ENCODE measurements around the gene SLC25A17.

The SLC25A17 gene

DNA sequence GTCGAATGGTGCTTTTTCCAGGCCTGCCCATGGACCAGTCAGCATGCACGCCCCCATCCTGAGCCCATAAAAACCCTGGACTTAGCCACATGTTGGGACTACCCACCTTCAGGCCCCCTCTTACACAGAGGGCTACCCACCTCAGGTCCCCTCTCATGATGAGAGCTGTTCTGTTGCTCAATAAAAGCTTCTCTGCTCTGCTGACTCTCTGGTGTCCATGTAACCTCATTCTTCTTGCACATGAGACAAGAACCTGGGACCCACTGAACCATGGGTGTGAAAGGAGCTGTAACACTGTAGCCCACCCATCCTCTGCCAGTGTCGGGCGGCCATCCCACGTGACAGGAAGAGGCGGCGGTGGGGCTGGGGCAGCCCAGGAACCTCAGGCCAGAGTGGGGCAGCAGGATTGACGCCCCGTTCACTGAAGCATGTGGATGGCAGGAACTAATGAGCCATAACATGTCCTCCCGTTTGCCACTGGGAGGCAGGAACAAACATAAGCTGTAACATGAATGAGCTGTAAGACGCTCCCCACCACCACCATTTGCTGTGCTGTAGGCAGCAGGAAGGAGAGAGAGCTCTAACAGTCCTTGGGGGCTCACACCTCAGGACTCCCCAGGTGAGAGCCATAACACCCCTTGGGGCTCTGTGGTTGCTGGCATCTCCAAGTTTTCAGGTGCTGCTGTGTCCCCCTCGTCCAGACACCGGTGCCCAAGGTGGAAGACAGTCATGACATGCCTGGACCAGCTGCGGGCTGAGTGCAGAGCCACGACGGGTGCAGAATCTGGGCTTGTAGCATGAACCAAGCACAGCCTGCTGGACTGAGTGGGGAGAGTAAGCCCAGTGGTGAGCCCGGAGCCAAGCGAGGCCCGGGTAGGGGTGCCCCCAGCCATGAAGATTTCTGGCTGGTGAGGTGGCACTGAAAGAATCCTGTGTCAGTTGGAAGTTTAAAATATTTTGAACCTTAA is 70.5 kb downstream of the SLC25A17 start:
- Mint-ChIP-seq H3K27ac (peak overlapping the region in 1 of 2 donors; percentile 19), H3K4me3 (no peak overlapping the region), H3K4me1 (no peaks in the 10 kb centered on the region), H3K27me3 (no peaks in the 10 kb centered on the region), H3K9me3 (peaks cover 0 to 7% of the 10 kb centered on the region in 2 donors)
- DNase-seq (no peak), ATAC-seq (no peak)

DNA sequence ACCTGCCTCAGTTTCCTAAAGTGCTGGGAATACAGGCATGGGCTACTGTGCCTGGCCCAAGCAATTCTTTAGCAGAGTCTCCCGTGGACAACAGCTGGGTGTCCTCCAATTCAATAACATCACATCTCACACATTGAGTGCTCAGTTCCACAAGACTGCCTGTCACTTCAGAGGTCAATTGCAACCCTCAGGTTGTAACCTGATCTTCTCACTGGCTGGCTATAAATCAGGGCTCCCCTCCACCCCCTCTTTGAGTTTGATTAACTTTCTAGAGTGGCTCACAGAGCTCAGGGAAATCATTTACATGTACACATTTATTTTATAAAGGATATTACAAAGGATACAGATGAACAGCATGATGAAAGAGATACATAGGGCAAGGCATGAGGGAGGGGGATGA is 71.8 kb downstream of the SLC25A17 start:
- ATAC-seq = no peak
- H3K9me3 Mint-ChIP-seq = peaks cover 0 to 7% of the 10 kb centered on the region in 2 donors

DNA sequence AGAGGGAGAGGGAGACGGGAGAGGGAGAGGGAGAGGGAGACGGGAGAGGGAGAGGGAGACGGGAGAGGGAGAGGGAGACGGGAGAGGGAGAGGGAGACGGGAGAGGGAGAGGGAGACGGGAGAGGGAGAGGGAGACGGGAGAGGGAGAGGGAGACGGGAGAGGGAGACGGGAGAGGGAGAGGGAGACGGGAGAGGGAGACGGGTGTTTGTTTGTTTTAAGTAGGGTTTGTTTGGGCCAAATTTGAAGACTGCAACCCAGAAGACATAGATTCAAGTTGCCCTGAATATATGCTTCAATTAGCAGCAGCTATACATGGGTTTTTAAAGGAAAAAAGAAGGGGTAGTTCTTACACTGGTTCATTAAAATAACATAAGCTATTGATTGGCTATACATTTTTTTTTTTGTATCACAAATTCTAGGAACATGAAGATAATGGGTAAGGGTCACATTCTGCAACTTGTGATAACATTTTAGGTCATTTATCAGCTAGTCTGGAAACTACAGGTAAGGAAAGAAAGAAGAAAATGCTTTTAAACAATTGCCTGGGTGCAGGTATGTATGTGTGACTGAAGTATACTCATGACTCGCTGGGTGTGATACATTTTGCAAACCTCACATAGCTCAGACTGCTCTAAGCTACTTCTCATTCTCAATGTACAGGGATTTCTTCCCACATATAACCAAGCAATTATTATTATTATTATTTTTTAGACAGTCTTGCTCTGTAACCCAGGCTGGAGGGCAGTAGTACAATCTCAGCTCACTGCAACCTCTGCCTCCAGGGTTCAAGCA is 72.5 kb downstream of the SLC25A17 start:
- Mint-ChIP-seq H3K4me3 (no peak overlapping the region), H3K9me3 (peaks cover 0 to 7% of the 10 kb centered on the region in 2 donors), H3K27ac (no peak overlapping the region), H3K27me3 (no peaks in the 10 kb centered on the region), H3K4me1 (no peaks in the 10 kb centered on the region)
- ATAC-seq = no peak
- no peak for DNase-seq

More for the DNA sequence above, 71.8 kb downstream of the SLC25A17 start:
- no peak for DNase-seq
- no peaks in the 10 kb centered on the region for H3K4me1 Mint-ChIP-seq
- H3K27me3 Mint-ChIP-seq = no peaks in the 10 kb centered on the region
- H3K27ac Mint-ChIP-seq = no peak overlapping the region
- H3K4me3 Mint-ChIP-seq = no peak overlapping the region

DNA sequence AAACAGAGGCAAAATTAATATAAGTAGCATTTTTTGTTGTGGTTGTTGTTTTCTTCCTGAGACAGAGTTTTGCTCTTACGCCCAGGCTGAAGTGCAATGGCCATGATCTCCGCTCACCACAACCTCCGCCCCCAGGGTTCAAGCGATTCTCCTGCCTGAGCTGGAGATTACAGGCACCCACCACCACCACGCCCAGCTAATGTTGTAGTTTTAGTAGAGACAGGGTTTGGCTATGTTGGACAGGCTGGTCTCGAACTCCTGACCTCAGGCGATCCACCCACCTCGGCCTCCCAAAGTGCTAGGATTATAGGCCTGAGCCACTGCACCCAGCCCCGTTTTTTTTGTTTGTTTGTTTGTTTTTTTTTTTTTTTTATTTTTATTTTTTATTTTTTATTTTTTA is 75.4 kb downstream of the SLC25A17 start:
- H3K4me1 Mint-ChIP-seq = peaks cover 9% of the 10 kb centered on the region
- H3K27me3 Mint-ChIP-seq = no peaks in the 10 kb centered on the region
- no peak overlapping the region for H3K4me3 Mint-ChIP-seq
- no peak overlapping the region for H3K27ac Mint-ChIP-seq
- ATAC-seq (no peak), DNase-seq (no peak)
- H3K9me3 Mint-ChIP-seq = peaks cover 0 to 7% of the 10 kb centered on the region in 2 donors

DNA sequence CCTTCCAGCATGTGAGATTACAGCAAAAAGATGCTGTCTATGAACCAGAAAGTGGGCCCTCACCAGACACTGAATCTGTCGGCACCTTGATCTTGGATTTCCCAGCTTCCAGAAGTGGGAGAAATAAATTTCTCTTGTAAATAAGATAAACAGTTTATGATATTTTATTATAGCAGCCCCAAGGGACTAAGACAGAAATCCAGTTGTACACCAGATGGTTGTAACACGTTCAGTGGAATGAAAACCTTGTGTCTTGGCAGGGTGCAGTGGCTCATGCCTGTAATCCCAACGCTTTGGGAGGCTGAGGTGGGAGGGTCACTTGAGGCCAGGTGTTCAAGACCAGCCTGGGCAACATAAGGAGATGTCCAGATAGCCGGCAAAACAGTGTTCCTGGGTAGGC is 78.0 kb downstream of the SLC25A17 start:
- Mint-ChIP-seq H3K4me1 (peaks cover 9% of the 10 kb centered on the region), H3K27ac (no peak overlapping the region), H3K9me3 (no peaks in the 10 kb centered on the region), H3K4me3 (no peak overlapping the region), H3K27me3 (no peaks in the 10 kb centered on the region)
- ATAC-seq (no peak), DNase-seq (no peak)

DNA sequence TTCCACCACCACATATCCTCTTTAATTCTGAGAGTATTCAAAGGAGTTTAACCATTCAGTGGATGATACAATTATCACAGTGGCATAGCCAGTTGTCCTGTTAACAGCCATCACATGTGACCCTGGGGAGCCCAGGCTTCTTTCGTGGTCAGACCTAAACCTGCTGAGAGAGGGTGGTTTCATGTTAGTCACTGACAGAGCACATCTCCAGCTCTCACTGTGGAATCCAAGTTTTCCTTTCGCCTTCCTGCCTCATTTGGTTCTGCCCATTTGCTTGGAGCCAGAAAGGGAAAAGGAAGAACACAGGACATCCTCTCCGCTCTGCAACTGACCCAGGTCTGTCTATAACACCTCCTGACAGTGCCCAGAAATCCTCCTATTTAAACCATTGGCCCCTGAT is 79.4 kb downstream of the SLC25A17 start:
- ATAC-seq = peak; percentile 35
- Mint-ChIP-seq H3K4me1 (peaks cover 9% of the 10 kb centered on the region), H3K4me3 (no peak overlapping the region), H3K9me3 (no peaks in the 10 kb centered on the region), H3K27me3 (no peaks in the 10 kb centered on the region), H3K27ac (no peak overlapping the region)
- DNase-seq = no peak

GRCh38 chr22:40733919-40734318 is 85.2 kb downstream of the SLC25A17 start:
- H3K27me3 Mint-ChIP-seq = no peaks in the 10 kb centered on the region
- peaks cover 24% of the 10 kb centered on the region for H3K4me1 Mint-ChIP-seq
- no peak overlapping the region for H3K4me3 Mint-ChIP-seq
- ATAC-seq (no peak), DNase-seq (no peak)
- H3K27ac Mint-ChIP-seq = no peak overlapping the region
- H3K9me3 Mint-ChIP-seq = no peaks in the 10 kb centered on the region

GRCh38 chr22:40732999-40733292 is 86.2 kb downstream of the SLC25A17 start:
- Mint-ChIP-seq H3K9me3 (no peaks in the 10 kb centered on the region), H3K27me3 (no peaks in the 10 kb centered on the region), H3K27ac (no peak overlapping the region), H3K4me3 (no peak overlapping the region), H3K4me1 (peaks cover 34% of the 10 kb centered on the region)
- ATAC-seq = no peak
- DNase-seq = no peak

- Mint-ChIP-seq H3K4me3 (peak overlapping the region in 1 of 2 donors; percentile 19), H3K27ac (peak overlapping the region in 1 of 2 donors; percentile 42), H3K9me3 (no peaks in the 10 kb centered on the region), H3K27me3 (no peaks in the 10 kb centered on the region), H3K4me1 (peaks cover 51% of the 10 kb centered on the region)
- no peak for ATAC-seq
- no peak for DNase-seq
Measured at GRCh38 chr22:40729284-40729683, 89.9 kb downstream of the SLC25A17 start.

DNA sequence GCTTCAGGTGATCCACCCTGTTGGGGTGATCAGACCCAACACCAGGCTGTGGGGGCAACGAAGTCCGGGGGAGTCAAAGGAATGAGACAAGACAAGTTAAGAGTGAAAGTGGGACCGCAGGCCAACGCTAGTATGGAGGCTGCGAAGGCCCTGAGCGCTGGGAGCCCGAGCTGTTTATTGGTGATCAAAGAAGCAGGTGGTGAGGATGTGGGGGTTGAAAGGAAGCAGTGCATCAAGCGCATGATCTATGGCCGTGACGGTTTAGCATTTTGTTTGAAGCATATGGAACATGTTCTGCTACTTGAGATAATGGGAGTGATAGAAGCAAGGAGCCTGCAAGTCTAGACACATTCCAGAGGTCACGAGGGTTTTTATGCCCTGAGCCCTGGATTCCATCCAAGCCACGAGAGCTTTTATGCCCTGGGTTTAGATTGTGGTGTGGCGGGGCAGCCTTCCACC is 90.4 kb downstream of the SLC25A17 start:
- DNase-seq (peak; percentile 50 to 62), ATAC-seq (peak; percentile 64)
- Mint-ChIP-seq H3K27me3 (no peaks in the 10 kb centered on the region), H3K4me1 (peaks cover 51% of the 10 kb centered on the region), H3K9me3 (no peaks in the 10 kb centered on the region), H3K4me3 (peak overlapping the region; percentile 69 to 76), H3K27ac (peak overlapping the region; percentile 93 to 94)

- H3K4me1 Mint-ChIP-seq = peaks cover 50% of the 10 kb centered on the region
- DNase-seq = no peak
- H3K27ac Mint-ChIP-seq = peak overlapping the region; percentile 93 to 94
- peak overlapping the region; percentile 76 to 91 for H3K4me3 Mint-ChIP-seq
- H3K9me3 Mint-ChIP-seq = no peaks in the 10 kb centered on the region
- no peaks in the 10 kb centered on the region for H3K27me3 Mint-ChIP-seq
- ATAC-seq = no peak
Measured at GRCh38 chr22:40727964-40728615, 91.1 kb downstream of the SLC25A17 start.

DNA sequence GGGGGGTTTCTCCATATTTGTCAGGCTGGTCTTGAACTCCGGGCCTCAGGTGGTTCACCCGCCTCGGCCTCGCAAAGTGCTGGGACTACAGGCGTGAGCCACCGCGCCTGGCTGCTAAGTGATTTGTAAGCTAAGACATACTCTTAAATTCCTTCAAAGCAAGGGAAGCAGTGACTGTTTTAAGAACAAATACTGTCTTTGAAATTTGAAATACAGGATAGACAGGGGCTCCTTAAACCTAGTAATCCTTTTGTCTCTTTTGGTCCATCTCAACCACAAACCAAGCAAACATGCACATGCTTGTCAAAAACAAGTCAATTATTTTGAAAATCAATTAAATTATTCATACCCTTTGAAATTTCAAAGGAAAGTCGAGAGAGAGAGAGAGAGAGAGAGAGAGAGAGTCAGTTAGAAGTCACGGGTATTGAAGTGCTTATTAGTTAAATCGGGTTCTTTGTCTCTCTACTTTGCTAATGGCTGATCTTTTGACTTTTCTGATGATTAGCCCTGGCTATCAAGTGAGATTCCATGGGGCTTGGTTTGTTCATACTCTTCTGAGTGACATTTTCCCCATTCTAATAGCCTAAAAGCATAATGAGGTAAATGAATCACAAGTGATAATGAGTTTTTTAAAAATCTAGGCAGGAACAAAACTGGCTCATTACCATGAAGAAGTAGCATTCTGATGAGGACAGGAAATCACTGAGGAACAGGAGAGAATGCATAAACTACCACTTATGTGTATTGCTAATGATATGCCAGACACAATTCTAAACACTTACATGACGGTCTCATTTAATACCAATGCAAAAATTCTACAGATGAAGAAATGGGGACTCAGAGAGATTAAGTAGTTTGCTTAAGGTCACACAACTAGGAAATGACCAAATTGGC is 91.8 kb downstream of the SLC25A17 start:
- no peak for DNase-seq
- no peaks in the 10 kb centered on the region for H3K9me3 Mint-ChIP-seq

GRCh38 chr22:40726514-40726913 is 92.6 kb downstream of the SLC25A17 start:
- Mint-ChIP-seq H3K4me3 (peak overlapping the region; percentile 76 to 91), H3K4me1 (peaks cover 38% of the 10 kb centered on the region), H3K27ac (peak overlapping the region; percentile 93 to 96), H3K9me3 (no peaks in the 10 kb centered on the region), H3K27me3 (no peaks in the 10 kb centered on the region)
- peak; percentile 28 to 29 for DNase-seq
- ATAC-seq = peak; percentile 86

More for the DNA sequence above, 91.8 kb downstream of the SLC25A17 start:
- peak overlapping the region; percentile 93 to 96 for H3K27ac Mint-ChIP-seq
- ATAC-seq = no peak
- H3K4me1 Mint-ChIP-seq = peaks cover 42% of the 10 kb centered on the region
- peak overlapping the region; percentile 76 to 91 for H3K4me3 Mint-ChIP-seq
- no peaks in the 10 kb centered on the region for H3K27me3 Mint-ChIP-seq

DNA sequence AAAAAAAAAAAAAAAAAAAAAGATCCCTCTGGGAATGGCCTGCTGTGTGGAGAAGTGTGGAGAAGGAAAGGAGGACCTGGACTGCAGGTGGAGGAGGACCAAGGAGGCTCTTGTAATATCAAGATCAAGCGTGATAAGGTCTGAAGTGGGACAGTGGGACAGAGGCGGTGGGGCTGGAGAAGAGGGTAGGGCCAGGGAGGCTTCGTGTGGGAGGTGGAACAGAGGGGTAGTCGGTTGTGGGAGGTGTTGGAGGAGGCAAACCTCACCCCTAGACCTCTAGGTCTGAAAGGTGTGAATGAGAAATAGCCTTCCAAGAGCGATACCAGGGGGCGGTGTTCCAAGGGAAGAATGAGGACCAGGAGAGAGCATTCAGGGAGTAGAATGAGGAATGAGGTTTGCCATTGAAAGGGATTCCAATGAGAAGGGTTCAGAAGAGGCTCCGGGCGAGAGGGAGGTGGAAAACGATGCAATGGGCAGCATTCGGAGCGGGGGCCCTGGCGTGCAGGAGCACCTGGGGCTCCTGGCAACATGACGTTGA is 95.7 kb downstream of the SLC25A17 start:
- ATAC-seq = no peak
- Mint-ChIP-seq H3K9me3 (no peaks in the 10 kb centered on the region), H3K27ac (no peak overlapping the region), H3K27me3 (no peaks in the 10 kb centered on the region), H3K4me3 (no peak overlapping the region), H3K4me1 (peaks cover 34% of the 10 kb centered on the region)
- DNase-seq = no peak

Data from stimulated activated naive CD8-positive, alpha-beta T cell treated with anti-CD3 and anti-CD28 coated beads, Interleukin-15, amount 100 ng/mL, for 72 hours (primary cell).